Measurements from ENCODE around the gene CDH6. TPM values are rescaled to one million over a fixed set of nuclear protein-coding genes. Genes with fewer than 3 reads are reported as not detected.

The CDH6 gene
- total RNA-seq, 1 donor from 2014 or later, result 90.1 TPM

DNA sequence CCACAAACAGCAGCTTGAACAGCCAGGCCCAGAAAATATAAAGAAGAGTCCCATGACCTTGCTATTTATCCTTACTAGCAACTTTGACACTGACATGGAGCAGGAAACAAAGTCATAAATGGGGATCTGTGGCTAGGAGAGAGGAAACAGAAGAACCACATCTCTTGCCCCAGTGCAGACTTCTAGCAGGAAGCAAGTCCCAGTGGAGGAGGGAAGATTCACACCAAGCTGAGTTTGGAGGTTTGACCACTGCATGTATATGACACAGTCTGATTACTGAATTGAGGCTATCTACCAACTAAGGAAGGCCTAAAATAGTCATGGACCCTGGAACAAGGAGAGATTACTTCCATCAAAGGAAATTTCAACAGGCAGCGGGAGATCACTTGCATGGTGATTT, 51.4 kb downstream of the CDH6 start:
- no peak overlapping the region for H2AFZ ChIP-seq (ENCODE audit: low read depth, low read length)
- H3K4me3 ChIP-seq (ENCODE audit: insufficient read depth, low read depth, low read length), result no peak overlapping the region
- peaks cover 49% of the 10 kb centered on the region for H4K20me1 ChIP-seq (ENCODE audit: insufficient read depth, low read length)
- peaks cover 19% of the 10 kb centered on the region for H3K36me3 Mint-ChIP-seq (ENCODE audit: low read depth, unreplicated experiment)
- no peaks in the 10 kb centered on the region for H3K9me3 ChIP-seq (ENCODE audit: insufficient read depth, low read depth, low read length)
- H3K9ac ChIP-seq (ENCODE audit: low read length), result no peak overlapping the region
- peaks cover 62% of the 10 kb centered on the region for H3K79me2 ChIP-seq (ENCODE audit: insufficient read depth, low read length)
- no peak overlapping the region for H3K4me3 Mint-ChIP-seq (ENCODE audit: unreplicated experiment)
- H3K4me1 ChIP-seq (ENCODE audit: insufficient read depth, low read length), result no peaks in the 10 kb centered on the region
- H3K36me3 ChIP-seq (ENCODE audit: insufficient read depth, low read length), result peaks cover 4% of the 10 kb centered on the region
- H3K4me1 Mint-ChIP-seq (ENCODE audit: low read depth, unreplicated experiment), result no peaks in the 10 kb centered on the region
- H3K27me3 ChIP-seq (ENCODE audit: insufficient read depth, low read length), result no peaks in the 10 kb centered on the region
- H3K27ac Mint-ChIP-seq (ENCODE audit: unreplicated experiment), result no peak overlapping the region
- TF ChIP-seq EZH2 (IDR thresholded peaks at IDR 0.05; ENCODE audit: insufficient read depth, low read length), result no peak
- TF ChIP-seq, protein P1, sequence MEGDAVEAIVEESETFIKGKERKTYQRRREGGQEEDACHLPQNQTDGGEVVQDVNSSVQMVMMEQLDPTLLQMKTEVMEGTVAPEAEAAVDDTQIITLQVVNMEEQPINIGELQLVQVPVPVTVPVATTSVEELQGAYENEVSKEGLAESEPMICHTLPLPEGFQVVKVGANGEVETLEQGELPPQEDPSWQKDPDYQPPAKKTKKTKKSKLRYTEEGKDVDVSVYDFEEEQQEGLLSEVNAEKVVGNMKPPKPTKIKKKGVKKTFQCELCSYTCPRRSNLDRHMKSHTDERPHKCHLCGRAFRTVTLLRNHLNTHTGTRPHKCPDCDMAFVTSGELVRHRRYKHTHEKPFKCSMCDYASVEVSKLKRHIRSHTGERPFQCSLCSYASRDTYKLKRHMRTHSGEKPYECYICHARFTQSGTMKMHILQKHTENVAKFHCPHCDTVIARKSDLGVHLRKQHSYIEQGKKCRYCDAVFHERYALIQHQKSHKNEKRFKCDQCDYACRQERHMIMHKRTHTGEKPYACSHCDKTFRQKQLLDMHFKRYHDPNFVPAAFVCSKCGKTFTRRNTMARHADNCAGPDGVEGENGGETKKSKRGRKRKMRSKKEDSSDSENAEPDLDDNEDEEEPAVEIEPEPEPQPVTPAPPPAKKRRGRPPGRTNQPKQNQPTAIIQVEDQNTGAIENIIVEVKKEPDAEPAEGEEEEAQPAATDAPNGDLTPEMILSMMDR (IDR thresholded peaks at IDR 0.05; ENCODE audit: insufficient read depth, low read depth, low read length), result no peak
- no peaks in the 10 kb centered on the region for H3K9me3 Mint-ChIP-seq (ENCODE audit: unreplicated experiment)
- no peaks in the 10 kb centered on the region for H3K27me3 Mint-ChIP-seq (ENCODE audit: low read depth, unreplicated experiment)
- FAIRE-seq (no peak), DNase-seq (ENCODE audit: low read depth) (no peak)
- no peak overlapping the region for H3K27ac ChIP-seq (ENCODE audit: low read depth, low read length)
- no peak overlapping the region for H3K4me2 ChIP-seq (ENCODE audit: low read length)

- no peaks in the 10 kb centered on the region for H3K27me3 Mint-ChIP-seq (ENCODE audit: low read depth, unreplicated experiment)
- no peak overlapping the region for H3K27ac Mint-ChIP-seq (ENCODE audit: unreplicated experiment)
- peaks cover 65% of the 10 kb centered on the region for H3K79me2 ChIP-seq (ENCODE audit: insufficient read depth, low read length)
- H3K4me2 ChIP-seq (ENCODE audit: low read length), result no peak overlapping the region
- H3K4me1 Mint-ChIP-seq (ENCODE audit: low read depth, unreplicated experiment), result no peaks in the 10 kb centered on the region
- H4K20me1 ChIP-seq (ENCODE audit: insufficient read depth, low read length), result peaks cover 47% of the 10 kb centered on the region
- no peak for FAIRE-seq
- no peaks in the 10 kb centered on the region for H3K27me3 ChIP-seq (ENCODE audit: insufficient read depth, low read length)
- no peak for TF ChIP-seq EZH2 (IDR thresholded peaks at IDR 0.05; ENCODE audit: insufficient read depth, low read length)
- TF ChIP-seq, protein P1 (IDR thresholded peaks at IDR 0.05; ENCODE audit: insufficient read depth, low read depth, low read length), result no peak
- H3K9me3 ChIP-seq (ENCODE audit: insufficient read depth, low read depth, low read length), result no peaks in the 10 kb centered on the region
- H3K9ac ChIP-seq (ENCODE audit: low read length), result no peak overlapping the region
- H3K4me1 ChIP-seq (ENCODE audit: insufficient read depth, low read length), result no peaks in the 10 kb centered on the region
- no peak overlapping the region for H3K4me3 ChIP-seq (ENCODE audit: insufficient read depth, low read depth, low read length)
- no peaks in the 10 kb centered on the region for H3K9me3 Mint-ChIP-seq (ENCODE audit: unreplicated experiment)
- DNase-seq (ENCODE audit: low read depth), result no peak
- peaks cover 10% of the 10 kb centered on the region for H3K36me3 ChIP-seq (ENCODE audit: insufficient read depth, low read length)
- H3K36me3 Mint-ChIP-seq (ENCODE audit: low read depth, unreplicated experiment), result peaks cover 14% of the 10 kb centered on the region
- no peak overlapping the region for H3K4me3 Mint-ChIP-seq (ENCODE audit: unreplicated experiment)
- no peak overlapping the region for H2AFZ ChIP-seq (ENCODE audit: low read depth, low read length)
- H3K27ac ChIP-seq (ENCODE audit: low read depth, low read length), result no peak overlapping the region
Measured at GRCh38 chr5:31247381-31247780, 53.9 kb downstream of the CDH6 start.

DNA sequence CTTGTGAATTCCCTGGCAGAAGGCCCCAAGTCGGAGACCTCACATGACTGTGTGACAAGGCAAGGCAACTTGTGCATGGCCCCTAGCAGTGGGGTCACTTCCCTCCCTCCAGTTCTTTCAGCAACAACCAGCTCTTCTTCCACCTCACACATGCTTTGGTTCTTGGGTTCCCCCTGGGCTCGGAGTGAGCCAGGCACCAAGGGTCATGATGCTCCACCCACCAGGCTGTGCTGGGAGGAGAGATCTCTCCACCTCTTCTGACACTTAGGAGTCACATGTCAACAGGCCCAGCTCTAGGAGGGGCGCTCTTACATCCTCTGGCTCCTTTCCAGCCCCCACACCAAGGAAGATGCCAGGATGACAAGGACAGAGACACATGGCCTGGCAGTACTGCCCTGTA, 56.7 kb downstream of the CDH6 start:
- Histone ChIP-seq H3K27ac (ENCODE audit: low read depth, low read length) (no peak overlapping the region), H2AFZ (ENCODE audit: low read depth, low read length) (no peak overlapping the region), H3K4me2 (ENCODE audit: low read length) (no peak overlapping the region), H3K4me1 (ENCODE audit: insufficient read depth, low read length) (no peaks in the 10 kb centered on the region), H3K79me2 (ENCODE audit: insufficient read depth, low read length) (peaks cover 56% of the 10 kb centered on the region), H3K27me3 (ENCODE audit: insufficient read depth, low read length) (no peaks in the 10 kb centered on the region), H3K9me3 (ENCODE audit: insufficient read depth, low read depth, low read length) (no peaks in the 10 kb centered on the region), H4K20me1 (ENCODE audit: insufficient read depth, low read length) (peaks cover 37% of the 10 kb centered on the region), H3K36me3 (ENCODE audit: insufficient read depth, low read length) (peaks cover 15% of the 10 kb centered on the region), H3K4me3 (ENCODE audit: insufficient read depth, low read depth, low read length) (no peak overlapping the region), H3K9ac (ENCODE audit: low read length) (no peak overlapping the region)
- DNase-seq (ENCODE audit: low read depth) (no peak), FAIRE-seq (no peak)
- Mint-ChIP-seq H3K9me3 (ENCODE audit: unreplicated experiment) (no peaks in the 10 kb centered on the region), H3K4me3 (ENCODE audit: unreplicated experiment) (no peak overlapping the region), H3K27ac (ENCODE audit: unreplicated experiment) (no peak overlapping the region), H3K4me1 (ENCODE audit: low read depth, unreplicated experiment) (no peaks in the 10 kb centered on the region), H3K36me3 (ENCODE audit: low read depth, unreplicated experiment) (peaks cover 23% of the 10 kb centered on the region), H3K27me3 (ENCODE audit: low read depth, unreplicated experiment) (no peaks in the 10 kb centered on the region)
- TF ChIP-seq EZH2 (IDR thresholded peaks at IDR 0.05; ENCODE audit: insufficient read depth, low read length), result no peak
- TF ChIP-seq, protein P1 (IDR thresholded peaks at IDR 0.05; ENCODE audit: insufficient read depth, low read depth, low read length), result no peak
